Measurements from ENCODE around the gene MTR.
"Not testable (repeated sequence)": the region's sequence is repeated elsewhere in the genome, so short reads cannot be mapped to it uniquely, and the experiment has no call there.

Gene MTR

GRCh38 chr1:236865818-236866155, 70.7 kb downstream of the MTR start:
- DNase-seq, result no peak

GRCh38 chr1:236868625-236869467, 73.8 kb downstream of the MTR start:
- peak in 1 of 2 experiments; percentile 46 for DNase-seq

- DNase-seq, result no peak
Measured at GRCh38 chr1:236869911-236870310, 74.8 kb downstream of the MTR start.

- DNase-seq, result no peak
Measured at GRCh38 chr1:236870721-236871120, 75.6 kb downstream of the MTR start.

- DNase-seq, result no peak
Measured at GRCh38 chr1:236872075-236872666, 77.1 kb downstream of the MTR start.

DNA sequence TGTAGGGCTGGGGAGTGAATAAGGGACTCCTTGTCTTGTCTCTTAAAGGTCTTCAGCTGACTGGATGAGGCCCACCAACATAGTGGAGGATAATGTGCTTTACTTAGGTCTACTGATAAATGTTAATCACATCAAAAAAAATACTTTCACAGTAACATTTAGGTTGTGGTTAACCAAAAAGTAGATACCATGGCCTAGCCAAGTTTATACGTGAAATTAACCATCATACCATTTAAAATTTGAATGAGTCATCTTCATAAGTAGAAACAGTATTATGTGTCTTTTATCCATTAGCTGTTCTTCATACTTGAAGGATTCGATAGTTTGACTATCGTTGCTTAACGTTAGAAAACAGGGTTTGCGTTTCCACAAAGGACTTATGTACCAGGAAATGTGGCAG, 80.9 kb downstream of the MTR start:
- no peak for DNase-seq

DNA sequence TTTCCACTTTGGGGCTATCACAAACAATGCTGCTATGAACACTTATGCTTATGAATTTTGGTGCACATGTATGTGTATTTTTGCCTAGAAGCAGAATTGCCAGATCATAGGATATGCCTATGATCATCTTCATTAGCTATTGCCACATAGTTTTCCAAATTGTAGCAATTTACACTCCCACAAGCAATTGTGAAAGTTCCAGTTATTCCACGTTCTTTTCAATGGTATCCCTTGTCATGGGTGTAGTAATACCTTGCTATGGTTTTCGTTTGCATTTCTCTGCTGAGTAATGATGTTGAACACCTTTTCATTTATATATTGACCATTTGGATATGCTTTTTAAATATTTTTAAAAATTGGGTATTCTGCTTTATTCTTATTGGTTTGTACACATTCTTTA, 82.6 kb downstream of the MTR start:
- DNase-seq, result no peak

DNA sequence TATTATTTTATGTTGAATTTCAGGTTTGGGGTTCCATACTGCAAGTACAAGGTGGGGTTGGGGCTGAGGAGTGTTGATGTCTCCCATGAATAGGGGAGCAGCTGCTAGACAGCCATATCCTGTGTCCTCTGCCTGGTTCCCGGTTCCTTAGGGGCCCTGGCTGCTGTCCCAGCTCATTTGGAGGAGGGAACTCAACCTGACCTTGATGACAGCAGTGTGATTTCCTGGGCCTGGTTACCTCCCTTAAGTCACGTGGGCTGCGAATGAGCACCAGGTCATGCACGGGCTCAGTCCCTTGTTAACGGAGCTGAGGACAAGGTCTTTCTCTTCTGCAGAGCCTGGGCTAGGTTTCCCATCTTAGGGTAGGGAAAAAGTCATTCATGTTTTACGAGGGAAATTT, 85.1 kb downstream of the MTR start:
- DNase-seq, result no peak

GRCh38 chr1:236882678-236883077, 87.6 kb downstream of the MTR start:
- no peak for DNase-seq

GRCh38 chr1:236886199-236886598, 91.1 kb downstream of the MTR start:
- no peak for DNase-seq

DNA sequence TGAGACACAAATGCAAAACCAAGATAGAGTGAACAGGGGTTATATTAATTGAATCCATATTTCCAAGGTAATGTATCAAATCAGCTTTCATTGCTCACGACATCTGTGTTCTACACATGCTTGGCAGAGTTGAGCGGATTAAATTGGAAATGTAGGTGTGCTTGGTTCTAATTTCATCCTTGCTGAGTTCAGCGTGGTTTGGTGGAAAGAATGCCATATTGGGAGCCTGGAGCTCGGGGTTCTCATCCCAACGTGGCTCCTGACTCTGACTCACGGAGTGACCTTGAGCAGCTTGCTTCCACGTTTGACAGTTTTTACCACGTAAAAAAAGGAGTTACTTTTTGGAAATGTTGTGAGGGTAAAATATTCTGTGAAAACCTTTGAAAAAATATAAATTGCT, 92.0 kb downstream of the MTR start:
- no peak for DNase-seq

GRCh38 chr1:236888126-236888525, 93.0 kb downstream of the MTR start:
- DNase-seq, result no peak

DNA sequence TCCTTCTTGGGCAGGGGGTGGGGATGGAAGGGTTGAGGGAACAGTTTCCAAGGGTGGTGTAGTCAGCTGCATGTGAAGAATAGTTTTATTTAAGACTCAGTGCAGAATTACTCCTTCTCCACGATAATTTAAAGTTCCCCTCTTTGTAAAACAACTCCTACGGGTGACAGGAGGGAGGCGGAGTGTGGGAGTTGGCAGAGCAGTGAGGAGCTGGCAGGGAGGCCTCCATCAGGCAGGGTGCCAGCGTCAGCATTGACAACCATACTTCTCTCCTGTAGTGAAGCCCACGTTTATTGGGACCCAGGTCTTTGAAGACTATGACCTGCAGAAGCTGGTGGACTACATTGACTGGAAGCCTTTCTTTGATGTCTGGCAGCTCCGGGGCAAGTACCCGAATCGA, 93.8 kb downstream of the MTR start:
- no peak for DNase-seq

DNA sequence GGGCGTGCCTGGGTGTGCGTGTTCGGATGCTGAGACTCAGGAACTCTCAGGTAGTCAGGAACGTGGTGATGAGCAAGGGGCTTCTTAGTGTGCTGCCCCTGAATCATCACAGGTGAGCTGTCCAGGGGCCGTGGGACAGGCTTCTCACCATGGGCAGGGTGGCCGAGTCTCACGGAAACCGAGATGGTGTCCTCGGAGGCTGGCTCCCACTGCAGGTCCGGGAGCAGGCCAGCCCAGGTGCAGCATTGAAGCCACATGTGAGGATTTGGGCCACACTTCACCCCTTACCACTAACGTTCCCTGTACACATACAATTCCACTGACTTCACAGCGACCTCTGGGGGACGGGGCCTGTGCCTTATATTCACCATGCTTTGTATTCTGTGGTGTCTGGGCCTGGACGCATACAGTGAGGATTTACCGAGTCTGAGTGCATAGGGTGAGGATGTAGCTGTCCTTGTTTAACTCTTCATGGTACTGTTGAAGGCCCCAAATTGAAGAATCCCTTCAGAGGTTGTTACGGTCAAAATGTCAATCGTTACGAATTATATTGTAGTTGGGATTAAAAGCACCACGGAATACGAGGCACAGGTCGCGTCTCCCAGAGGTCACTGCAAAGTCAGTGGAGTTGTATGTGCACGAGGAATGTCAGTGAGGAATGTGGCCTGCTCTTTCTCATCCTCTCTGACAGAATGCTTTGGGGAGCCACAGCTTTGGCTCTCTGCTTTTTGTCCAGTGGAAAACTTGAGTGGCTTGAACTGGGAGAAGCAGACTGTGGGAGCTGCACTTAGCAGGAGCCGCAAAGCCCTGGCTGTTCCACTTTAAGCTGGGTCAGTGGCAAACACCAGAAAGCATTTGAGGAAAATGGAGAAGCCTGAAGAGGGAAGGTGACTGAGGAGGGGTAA, 95.3 kb downstream of the MTR start:
- DNase-seq, result no peak

DNA sequence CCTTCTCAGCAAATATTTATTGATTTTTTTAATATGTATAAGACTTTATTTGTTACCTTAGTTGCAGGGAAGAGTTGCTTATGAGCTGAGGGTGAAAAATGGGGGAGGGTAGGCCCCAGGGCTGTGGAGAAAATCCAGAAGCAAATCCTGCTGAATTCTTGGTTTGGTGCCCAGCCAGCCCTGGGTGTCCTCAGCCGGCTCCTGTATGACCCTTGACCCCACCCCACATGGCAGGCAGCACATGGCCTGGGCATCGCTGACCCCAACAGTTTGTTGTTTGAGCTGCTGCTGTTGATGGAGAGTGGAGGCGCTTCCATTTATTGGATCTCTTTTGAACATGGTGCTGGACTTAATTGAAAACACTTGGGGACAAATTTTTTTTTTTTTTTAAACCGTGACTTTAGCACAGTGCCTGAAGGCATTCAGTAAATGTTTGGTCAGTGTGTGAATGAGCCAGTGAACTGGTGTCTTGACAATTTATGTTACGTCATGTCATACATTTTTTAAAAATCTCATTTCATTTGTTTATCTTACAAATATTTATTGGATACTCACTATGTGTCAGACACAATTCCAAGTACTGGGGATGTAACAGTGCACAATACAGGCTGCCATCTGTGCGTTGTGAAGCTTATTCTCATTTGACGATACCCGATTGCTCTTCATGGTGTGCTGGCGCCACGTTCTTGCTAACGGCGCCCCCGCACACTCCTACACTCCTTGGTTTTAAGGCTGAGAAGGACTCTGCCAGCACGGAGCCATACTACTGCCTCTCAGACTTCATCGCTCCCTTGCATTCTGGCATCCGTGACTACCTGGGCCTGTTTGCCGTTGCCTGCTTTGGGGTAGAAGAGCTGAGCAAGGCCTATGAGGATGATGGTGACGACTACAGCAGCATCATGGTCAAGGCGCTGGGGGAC, 98.8 kb downstream of the MTR start:
- DNase-seq, result no peak

GRCh38 chr1:236895665-236896387, 100.7 kb downstream of the MTR start:
- no peak for DNase-seq

DNA sequence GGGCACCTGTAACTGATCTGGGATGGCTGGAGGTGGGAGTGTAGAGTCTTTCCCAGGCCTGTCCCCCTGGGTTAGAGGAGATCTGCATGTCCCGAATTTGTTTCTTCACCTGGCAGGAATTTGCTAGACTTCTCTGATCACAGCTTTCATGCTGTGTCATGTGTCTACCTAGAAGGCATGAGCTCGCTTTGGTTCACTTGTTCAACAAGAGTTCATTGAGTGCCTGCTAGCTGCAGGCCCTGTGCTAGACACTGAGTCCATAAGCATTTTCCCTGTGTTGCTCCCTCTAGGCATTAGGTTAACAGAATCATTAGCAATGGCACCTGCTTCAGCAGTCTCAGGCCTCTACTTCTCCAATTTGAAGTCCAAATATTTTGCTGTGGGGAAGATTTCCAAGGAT, 101.6 kb downstream of the MTR start:
- DNase-seq, result no peak

- DNase-seq, result no peak
Measured at GRCh38 chr1:236904892-236905741, 110.0 kb downstream of the MTR start.

- DNase-seq, result no peak
Measured at GRCh38 chr1:236907205-236907604, 112.1 kb downstream of the MTR start.

GRCh38 chr1:236908669-236909068, 113.6 kb downstream of the MTR start:
- DNase-seq, result no peak

- DNase-seq, result not testable (repeated sequence)
Measured at GRCh38 chr1:236911047-236911446, 116.0 kb downstream of the MTR start.
